PC-3 (cell line): ENCODE results near the gene LRRC47. TPM values are rescaled to one million over a fixed set of nuclear protein-coding genes. Genes with fewer than 3 reads are reported as not detected.

Source experiments
- ATAC-seq: fragments of 200-7000 bp; cut with Tn5 transposase; 2 replicates; pipeline ENCODE4 v1.9.1; 2020; ENCODE audit warnings: mild to moderate bottlenecking, moderate library complexity
- BruUV-seq: library from RNA; stranded (reverse); fragments of 400-500 nt; replicated peaks from 2 replicates; lab custom pipeline; 2021; lab: Mats Ljungman, UMichigan
- CTCF ChIA-PET: fragments of 300-600 bp; sonication (Branson Sonifier 250); formaldehyde crosslinking; loops from one replicate; lab custom pipeline; 2022; ENCODE audit warnings: antibody characterized with exemption; lab: Charles Lee
- POLR2A ChIA-PET: fragments of 300-600 bp; sonication (Branson Sonifier 250); formaldehyde crosslinking; loops from one replicate; lab custom pipeline; 2022; ENCODE audit warnings: antibody characterized with exemption; ENCODE audit not compliant: unreplicated experiment; lab: Charles Lee
- DNase-seq: peaks from one replicate; pipeline ENCODE4 v3.0.0-alpha.2; 2015
- H2AFZ ChIP-seq: fragments of 300-600 bp; sonication (generic); 2 replicates; pipeline ENCODE4 v1.6.0; 2016; ENCODE audit warnings: antibody characterized with exemption, low read length
- H3F3A ChIP-seq: fragments of 300-600 bp; sonication (generic); one replicate; pipeline ENCODE4 v1.6.0; 2017; ENCODE audit warnings: antibody characterized with exemption, low read length, control low read depth, mild to moderate bottlenecking; ENCODE audit not compliant: unreplicated experiment
- H3K27ac ChIP-seq: fragments of 300-600 bp; sonication (generic); 2 replicates; pipeline ENCODE4 v1.5.1; 2016; ENCODE audit warnings: mild to moderate bottlenecking, low read length
- H3K27me3 ChIP-seq: fragments of 300-600 bp; sonication (generic); 2 replicates; pipeline ENCODE4 v1.6.1; 2016; ENCODE audit warnings: low read length, mixed read lengths
- H3K36me3 ChIP-seq: fragments of 300-600 bp; sonication (generic); 2 replicates; pipeline ENCODE4 v1.6.1; 2016; ENCODE audit warnings: low read depth, mixed run types, low read length, mixed read lengths
- H3K4me1 ChIP-seq: fragments of 300-600 bp; sonication (generic); 2 replicates; pipeline ENCODE4 v1.5.1; 2016; ENCODE audit warnings: low read length; ENCODE audit not compliant: insufficient read depth
- H3K4me2 ChIP-seq: fragments of 300-600 bp; sonication (generic); 2 replicates; pipeline ENCODE4 v1.6.0; 2016; ENCODE audit warnings: low read length
- H3K4me3 ChIP-seq: fragments of 300-600 bp; sonication (generic); 2 replicates; pipeline ENCODE4 v1.5.1; 2016; ENCODE audit warnings: mild to moderate bottlenecking, low read length, mixed read lengths
- H3K79me2 ChIP-seq: fragments of 300-600 bp; sonication (generic); 2 replicates; pipeline ENCODE4 v1.6.1; 2017; ENCODE audit warnings: low read length, mixed read lengths
- H3K9ac ChIP-seq: fragments of 300-600 bp; sonication (generic); 2 replicates; pipeline ENCODE4 v1.6.0; 2016; ENCODE audit warnings: mild to moderate bottlenecking, low read length
- H3K9me2 ChIP-seq: fragments of 300-600 bp; sonication (generic); replicated peaks from 2 replicates; pipeline ENCODE4 v1.6.1; 2016; ENCODE audit warnings: mixed run types, low read length, mixed read lengths
- H3K9me3 ChIP-seq: fragments of 300-600 bp; sonication (generic); 2 replicates; pipeline ENCODE4 v1.6.1; 2016; ENCODE audit warnings: low read length, mixed read lengths
- H4K20me1 ChIP-seq: fragments of 300-600 bp; sonication (generic); 2 replicates; pipeline ENCODE4 v1.6.1; 2016; ENCODE audit warnings: low read length, mixed read lengths
- EZH2 ChIP-seq: fragments of 300-600 bp; sonication (generic); IDR thresholded peaks from one replicate; pipeline ENCODE4 v1.6.1; 2017; ENCODE audit warnings: antibody characterized with exemption, mild to moderate bottlenecking, low read length; ENCODE audit not compliant: unreplicated experiment
- EZH2phosphoT487 ChIP-seq: fragments of 300-600 bp; sonication (generic); IDR thresholded peaks from 2 replicates; pipeline ENCODE4 v1.6.1; 2018; ENCODE audit warnings: mild to moderate bottlenecking, antibody characterized with exemption, low read length, borderline replicate concordance
- intact Hi-C: fragments of 100-400 bp; cut with micrococcal nuclease; formaldehyde crosslinking; loops from 2 replicates; pipeline ENCODE4 v1.9.0; 2023
- total RNA-seq: library from RNA; depleted of rRNA; stranded (reverse); fragments of >200 nt; gene quantifications from 2 replicates; pipeline ENCODE4 v1.2.3, GENCODE V29; 2014
- TF ChIP-seq, protein P1 (sequence below): fragments of 300-600 bp; sonication (generic); conservative IDR thresholded peaks from 2 replicates; pipeline ENCODE4 v1.5.1; 2017; ENCODE audit warnings: antibody characterized with exemption, low read depth, mild to moderate bottlenecking, low read length

LRRC47 gene
- total RNA-seq, 1 experiment from 2014 or later: 77.4 TPM

DNA sequence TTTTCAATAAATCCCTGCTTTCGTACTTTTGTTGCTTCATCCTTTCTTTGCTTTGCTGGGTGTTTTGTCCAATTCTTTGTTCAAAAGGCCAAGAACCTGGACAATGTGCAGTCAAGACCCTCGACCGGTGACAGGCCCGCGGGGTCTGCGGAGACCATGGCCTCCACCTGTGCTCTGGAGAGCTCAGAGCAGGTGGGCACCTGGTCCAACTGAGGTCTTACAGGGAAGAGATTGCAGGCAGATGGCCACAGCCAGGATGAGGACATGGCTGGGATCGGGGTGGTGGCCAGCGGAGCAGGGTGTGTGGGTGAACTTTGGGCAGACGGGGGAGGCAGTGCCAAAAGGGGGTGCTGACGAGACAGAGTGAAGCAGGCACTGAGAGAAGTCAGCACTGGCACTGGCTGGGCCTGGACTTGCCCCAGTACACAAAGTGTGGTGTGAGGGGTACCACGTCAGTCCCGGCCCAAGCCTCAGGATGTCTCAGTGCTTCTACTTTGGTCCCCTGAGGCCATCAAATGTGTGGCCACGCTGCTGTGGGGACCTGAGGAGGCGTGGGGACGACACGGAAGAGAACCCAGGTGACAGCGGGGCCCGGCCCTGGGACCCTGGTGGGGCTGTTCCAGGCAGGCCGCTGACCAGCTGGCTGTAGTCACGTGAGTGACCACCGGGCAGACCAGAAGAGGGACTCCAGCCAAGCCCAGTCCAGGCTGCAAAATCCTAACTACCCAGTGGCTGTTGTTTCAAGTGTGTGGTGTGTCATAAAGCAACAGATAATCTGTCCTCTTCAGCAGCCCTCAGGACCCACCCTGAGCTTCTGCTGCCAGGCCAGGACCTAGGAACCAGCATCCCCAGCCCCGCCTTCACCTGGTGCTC is 54.5 kb downstream of the LRRC47 start:
- no TSS peak for BruUV-seq

DNA sequence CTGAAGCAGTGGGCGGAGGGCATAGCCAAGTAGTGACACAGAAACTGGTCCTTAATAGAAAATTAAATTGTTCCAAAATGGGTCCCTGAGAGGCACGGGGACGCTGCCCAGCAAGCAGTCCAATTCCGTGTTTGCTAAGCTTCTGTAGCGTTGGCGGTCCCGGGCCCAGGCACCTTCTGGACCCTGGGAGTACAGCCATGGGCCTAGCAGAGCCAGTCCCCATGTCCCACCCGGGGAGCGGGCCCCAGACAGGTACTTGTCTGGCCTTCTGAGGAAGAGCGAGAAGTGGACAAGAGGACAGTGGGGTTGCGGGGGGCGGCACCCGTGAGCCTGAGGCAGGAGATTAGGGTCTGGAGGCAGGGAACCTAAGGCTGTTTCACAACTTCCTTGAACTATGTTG is 55.5 kb downstream of the LRRC47 start:
- DNase-seq (no peak), ATAC-seq (no peak)
- Histone ChIP-seq H3K79me2 (peaks cover 29% of the 10 kb centered on the region), H2AFZ (no peak overlapping the region), H3K4me1 (peaks cover 14% of the 10 kb centered on the region), H3K27me3 (no peaks in the 10 kb centered on the region), H3K27ac (no peak overlapping the region), H4K20me1 (peaks cover 22% of the 10 kb centered on the region; the same call in 1 of the 2 replicates), H3K36me3 (peaks cover 42% of the 10 kb centered on the region), H3K9ac (no peak overlapping the region), H3F3A (no peaks in the 10 kb centered on the region), H3K9me2 (no peaks in the 10 kb centered on the region), H3K4me2 (no peak overlapping the region), H3K9me3 (no peaks in the 10 kb centered on the region), H3K4me3 (no peak overlapping the region)
- no TSS peak for BruUV-seq
- POLR2A ChIA-PET: no interaction called here
- TF ChIP-seq, protein P1, sequence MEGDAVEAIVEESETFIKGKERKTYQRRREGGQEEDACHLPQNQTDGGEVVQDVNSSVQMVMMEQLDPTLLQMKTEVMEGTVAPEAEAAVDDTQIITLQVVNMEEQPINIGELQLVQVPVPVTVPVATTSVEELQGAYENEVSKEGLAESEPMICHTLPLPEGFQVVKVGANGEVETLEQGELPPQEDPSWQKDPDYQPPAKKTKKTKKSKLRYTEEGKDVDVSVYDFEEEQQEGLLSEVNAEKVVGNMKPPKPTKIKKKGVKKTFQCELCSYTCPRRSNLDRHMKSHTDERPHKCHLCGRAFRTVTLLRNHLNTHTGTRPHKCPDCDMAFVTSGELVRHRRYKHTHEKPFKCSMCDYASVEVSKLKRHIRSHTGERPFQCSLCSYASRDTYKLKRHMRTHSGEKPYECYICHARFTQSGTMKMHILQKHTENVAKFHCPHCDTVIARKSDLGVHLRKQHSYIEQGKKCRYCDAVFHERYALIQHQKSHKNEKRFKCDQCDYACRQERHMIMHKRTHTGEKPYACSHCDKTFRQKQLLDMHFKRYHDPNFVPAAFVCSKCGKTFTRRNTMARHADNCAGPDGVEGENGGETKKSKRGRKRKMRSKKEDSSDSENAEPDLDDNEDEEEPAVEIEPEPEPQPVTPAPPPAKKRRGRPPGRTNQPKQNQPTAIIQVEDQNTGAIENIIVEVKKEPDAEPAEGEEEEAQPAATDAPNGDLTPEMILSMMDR: no peak
- TF ChIP-seq EZH2 (no peak), EZH2phosphoT487 (no peak)
- intact Hi-C loops: no loop called here
- CTCF ChIA-PET: no interaction called here

More for the DNA sequence above, 54.5 kb downstream of the LRRC47 start:
- H3K4me2 ChIP-seq: no peak overlapping the region
- TF ChIP-seq EZH2: no peak
- TF ChIP-seq, protein P1: no peak
- TF ChIP-seq EZH2phosphoT487: no peak
- H3K27ac ChIP-seq: no peak overlapping the region
- peaks cover 22% of the 10 kb centered on the region; the same call in 1 of the 2 replicates for H4K20me1 ChIP-seq
- no peaks in the 10 kb centered on the region for H3F3A ChIP-seq
- H3K9me2 ChIP-seq: no peaks in the 10 kb centered on the region
- H3K4me3 ChIP-seq: no peak overlapping the region
- no peak overlapping the region for H3K9ac ChIP-seq
- ATAC-seq: no peak
- intact Hi-C loops: no loop called here
- H3K79me2 ChIP-seq: peaks cover 39% of the 10 kb centered on the region
- no peak overlapping the region for H2AFZ ChIP-seq
- POLR2A ChIA-PET: no interaction called here
- DNase-seq: no peak
- peaks cover 34% of the 10 kb centered on the region for H3K36me3 ChIP-seq
- CTCF ChIA-PET: no interaction called here
- peaks cover 23% of the 10 kb centered on the region for H3K4me1 ChIP-seq
- no peaks in the 10 kb centered on the region for H3K9me3 ChIP-seq
- no peaks in the 10 kb centered on the region for H3K27me3 ChIP-seq

DNA sequence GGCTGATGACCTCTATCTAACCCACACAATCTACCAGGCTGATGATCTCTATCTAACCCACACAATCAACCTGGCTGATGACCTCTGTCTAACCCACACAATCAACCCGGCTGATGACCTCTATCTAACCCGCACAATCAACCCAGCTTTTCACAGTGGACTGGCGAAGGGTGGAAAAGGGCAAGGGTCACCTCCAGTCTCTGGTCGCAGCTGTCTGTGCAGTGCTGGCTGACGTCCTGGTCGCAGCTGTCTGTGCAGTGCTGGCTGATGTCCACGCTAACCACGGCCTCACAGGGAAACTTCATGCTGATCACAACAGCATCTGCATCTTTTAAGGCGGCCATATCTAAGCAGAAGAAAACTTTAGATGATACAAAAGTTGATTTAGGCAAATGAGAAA is 56.3 kb downstream of the LRRC47 start:
- Histone ChIP-seq H3K4me2 (no peak overlapping the region), H3K79me2 (peaks cover 22% of the 10 kb centered on the region), H3K4me1 (peaks cover 7% of the 10 kb centered on the region), H3K27me3 (no peaks in the 10 kb centered on the region), H3K9ac (no peak overlapping the region), H3K4me3 (no peak overlapping the region), H3K9me3 (no peaks in the 10 kb centered on the region), H3K9me2 (no peaks in the 10 kb centered on the region), H4K20me1 (peaks cover 15% of the 10 kb centered on the region; the same call in 1 of the 2 replicates), H3K27ac (no peak overlapping the region), H3F3A (no peaks in the 10 kb centered on the region), H3K36me3 (peaks cover 42% of the 10 kb centered on the region), H2AFZ (no peak overlapping the region)
- CTCF ChIA-PET: no interaction called here
- ATAC-seq (no peak), DNase-seq (no peak)
- intact Hi-C loops: no loop called here
- TF ChIP-seq, protein P1: no peak
- no peak for TF ChIP-seq EZH2
- no peak for TF ChIP-seq EZH2phosphoT487
- BruUV-seq: no TSS peak
- POLR2A ChIA-PET: no interaction called here
